ENCODE data around the gene FOXK1.

FOXK1 gene

DNA sequence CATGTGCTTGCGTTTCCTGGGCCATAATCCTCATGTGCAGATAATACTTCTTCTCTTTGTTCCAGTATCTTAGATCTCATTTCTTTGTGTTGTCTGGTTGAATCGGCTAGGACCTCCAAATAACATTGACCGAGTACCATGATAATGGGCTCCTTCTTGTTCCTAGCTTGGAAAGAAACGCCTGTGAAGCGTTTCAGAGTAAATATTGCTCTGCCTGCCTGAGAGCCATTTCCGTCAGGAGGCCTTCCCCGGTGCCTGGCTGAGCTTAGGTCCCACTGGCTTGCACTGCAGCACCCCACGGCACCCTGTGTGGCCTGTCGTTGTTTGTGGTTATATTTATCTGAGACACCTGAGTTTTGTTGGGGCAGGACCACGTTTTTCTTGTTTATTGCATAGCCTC, 17.7 kb downstream of the FOXK1 start:
- DNase-seq (ENCODE audit: low spot score) = no peak

GRCh38 chr7:4700577-4701235, 18.6 kb downstream of the FOXK1 start:
- DNase-seq (ENCODE audit: low spot score) = no peak

- no peak for DNase-seq (ENCODE audit: low spot score)
Observed at GRCh38 chr7:4702961-4703512, 20.9 kb downstream of the FOXK1 start.

DNA sequence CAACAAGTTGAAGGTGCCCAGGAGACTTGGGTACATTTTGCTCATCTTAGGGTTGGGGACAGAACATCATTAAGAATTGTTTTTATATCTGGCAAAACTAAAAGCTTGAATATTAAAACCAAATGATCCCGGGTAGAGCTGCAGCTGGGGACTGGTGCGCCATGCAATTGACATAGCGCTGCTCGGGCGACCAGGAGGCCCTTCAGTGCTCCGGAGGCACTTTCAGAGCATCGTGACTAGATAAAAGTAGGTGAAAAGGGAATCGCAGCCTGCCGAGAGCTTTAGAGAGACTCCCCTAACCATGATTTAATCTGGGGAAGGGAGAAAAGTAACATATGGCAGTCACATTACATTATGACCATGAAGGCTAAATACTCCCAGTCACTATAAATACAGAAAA, 21.4 kb downstream of the FOXK1 start:
- DNase-seq (ENCODE audit: low spot score) = no peak

DNA sequence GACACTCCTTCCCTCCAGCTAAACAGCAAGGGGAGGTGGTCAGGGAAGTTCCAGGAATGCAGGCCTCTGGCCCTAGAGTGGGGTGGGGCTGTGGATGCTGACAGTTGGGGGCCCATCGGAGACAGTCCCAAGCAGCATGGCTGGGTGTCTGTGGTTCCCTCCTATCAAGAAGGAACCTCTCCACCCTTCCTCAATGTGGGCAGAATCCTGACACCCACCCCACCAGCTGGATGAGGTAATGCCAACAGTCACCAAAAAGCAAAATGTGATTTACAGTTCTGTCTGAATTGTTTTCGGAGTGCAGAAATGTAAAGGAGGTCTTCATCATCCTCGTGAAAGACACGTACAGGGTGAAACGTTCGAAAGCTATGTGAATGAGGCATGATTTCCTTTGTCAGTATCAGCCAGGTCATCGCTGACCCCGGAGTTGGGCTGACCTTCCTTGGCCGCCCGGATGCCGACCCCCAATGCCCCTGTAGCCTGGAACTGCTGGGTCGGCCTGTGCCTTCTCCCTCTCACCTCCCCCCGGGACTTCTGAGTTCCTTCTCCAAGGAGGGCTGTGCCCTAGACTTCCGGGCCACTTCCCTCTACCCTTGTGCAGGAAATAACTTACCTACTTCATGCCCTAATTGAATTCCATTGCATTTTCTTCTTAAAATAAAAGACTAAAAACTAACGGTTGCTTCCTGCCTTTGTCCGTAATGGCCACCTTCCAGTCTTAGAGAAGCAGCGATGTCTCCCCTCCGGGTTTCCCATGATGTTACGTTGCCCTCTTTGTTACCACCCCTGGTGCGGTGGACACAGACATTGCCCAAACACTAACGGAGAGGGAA, 24.5 kb downstream of the FOXK1 start:
- DNase-seq (ENCODE audit: low spot score) = no peak

DNA sequence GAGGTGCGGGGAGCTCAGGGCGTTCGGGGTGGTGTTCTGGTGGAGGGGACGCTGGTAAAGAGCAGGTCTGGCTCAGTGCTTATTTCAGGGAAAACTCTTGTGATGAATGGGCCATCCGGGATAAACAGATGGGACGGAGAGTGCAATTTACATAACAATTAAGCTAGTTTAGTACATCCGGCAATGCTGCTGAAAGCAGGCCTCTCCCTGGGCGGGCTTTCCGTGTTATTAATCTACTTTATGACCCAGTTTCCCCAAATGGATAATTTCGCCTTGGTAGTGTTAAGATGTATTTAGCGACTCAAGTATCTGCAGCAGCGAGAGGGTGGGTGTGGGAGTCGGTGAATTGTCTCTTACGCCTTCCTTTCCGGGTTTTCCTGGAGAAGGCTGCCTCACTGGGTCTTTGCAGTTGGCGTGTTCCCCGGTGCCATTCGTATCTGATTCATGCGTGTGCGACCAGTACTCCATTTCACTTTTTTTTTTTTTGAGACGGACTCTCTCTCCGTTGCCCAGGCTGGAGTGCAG, 25.2 kb downstream of the FOXK1 start:
- no peak for DNase-seq (ENCODE audit: low spot score)

GRCh38 chr7:4707980-4708411, 25.9 kb downstream of the FOXK1 start:
- no peak for DNase-seq (ENCODE audit: low spot score)

GRCh38 chr7:4709187-4709586, 27.1 kb downstream of the FOXK1 start:
- DNase-seq (ENCODE audit: low spot score) = no peak

GRCh38 chr7:4711093-4711492, 29.0 kb downstream of the FOXK1 start:
- DNase-seq (ENCODE audit: low spot score) = no peak

DNA sequence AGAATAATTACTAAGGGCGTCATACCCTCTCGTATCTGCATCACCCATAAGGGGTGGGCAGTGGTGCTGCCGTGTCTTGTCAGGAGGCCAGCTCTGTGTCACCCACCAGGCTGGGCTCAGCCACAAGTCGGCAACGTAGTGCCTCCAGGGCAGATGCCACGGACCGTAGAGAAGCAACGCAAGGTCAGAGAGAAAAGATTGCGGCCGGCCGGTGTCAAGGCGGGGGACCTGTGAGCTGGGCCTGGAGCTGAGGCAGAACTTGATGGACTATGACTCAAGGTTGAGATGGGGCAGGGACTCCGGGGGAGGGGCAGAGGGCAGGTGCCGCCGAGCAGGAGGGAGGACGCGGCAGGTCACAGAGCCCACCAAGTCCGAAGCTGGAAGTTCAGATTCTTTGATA, 29.5 kb downstream of the FOXK1 start:
- no peak for DNase-seq (ENCODE audit: low spot score)

DNA sequence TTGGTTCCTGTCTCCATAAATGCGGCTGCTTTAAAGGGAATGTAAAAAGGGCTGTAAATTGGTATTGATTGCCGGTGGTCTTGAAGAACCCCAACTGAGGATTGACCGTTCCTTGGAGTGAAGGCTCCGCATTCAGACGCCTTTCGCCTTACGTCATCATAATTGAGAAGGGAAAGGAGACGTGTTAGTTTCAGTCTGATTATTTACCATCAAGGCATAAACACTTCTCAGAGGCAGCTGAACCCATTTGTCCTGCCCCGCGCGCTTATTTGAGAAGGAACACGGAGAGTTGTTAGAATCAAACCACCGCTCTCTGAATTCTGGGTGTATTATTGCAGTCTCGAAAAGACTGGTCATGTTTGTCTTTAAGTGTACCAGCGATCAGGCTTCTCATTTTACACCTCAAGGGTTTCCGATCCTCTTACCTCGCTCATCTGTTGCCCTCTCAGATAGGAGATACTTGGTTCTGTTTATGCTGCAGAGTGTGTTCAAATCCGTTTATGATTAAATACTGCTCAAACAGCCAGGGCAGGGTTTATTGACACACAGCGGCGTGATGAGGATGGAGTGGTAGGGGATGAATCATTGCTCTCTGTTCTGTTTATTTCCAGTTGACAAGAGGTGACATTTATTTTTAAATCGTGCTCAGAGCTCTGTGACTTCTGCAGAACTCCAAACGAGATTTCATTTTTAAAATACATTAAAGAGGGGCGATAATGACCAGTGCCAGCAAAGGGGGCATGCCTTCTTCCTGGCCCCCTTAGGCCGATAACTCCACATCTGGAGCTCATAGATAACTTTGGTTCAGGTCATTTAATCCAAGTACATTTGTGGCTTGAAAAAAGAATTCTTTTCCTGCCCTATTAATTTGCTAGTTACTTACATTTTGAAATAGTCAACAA, 30.4 kb downstream of the FOXK1 start:
- no peak for DNase-seq (ENCODE audit: low spot score)

- no peak for DNase-seq (ENCODE audit: low spot score)
Observed at GRCh38 chr7:4713183-4713784, 31.2 kb downstream of the FOXK1 start.

- DNase-seq (ENCODE audit: low spot score) = no peak
Observed at GRCh38 chr7:4714161-4714700, 32.1 kb downstream of the FOXK1 start.

DNA sequence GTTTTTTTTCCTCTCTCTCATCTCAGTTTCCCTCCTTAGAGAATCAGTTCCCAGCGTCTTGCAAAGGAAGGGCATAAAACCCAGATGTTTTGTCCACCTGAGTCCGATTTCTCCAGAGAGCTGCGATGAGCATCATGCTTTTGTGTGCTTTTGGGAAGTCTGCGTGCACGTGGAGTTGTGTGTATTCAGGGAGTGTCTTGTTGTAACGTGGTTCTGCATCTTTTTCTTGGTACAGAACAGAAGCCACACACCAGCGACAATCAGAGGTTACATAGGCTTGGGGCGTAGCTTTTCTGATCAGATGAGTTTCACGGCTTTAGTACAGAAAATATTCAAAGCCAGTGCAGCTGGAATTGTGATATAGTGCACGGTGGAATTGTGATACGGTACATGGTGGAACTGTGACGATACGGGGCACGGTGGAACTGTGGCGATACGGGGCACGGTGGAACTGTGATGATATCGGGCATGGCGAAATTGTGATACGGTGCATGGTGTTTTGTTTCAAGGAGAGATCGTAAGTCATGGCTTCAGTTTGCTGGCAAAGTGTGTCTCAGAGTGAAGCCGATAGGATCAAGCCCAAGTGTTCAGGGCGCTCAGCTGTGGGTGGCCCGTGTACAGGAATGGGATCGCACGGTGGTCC, 32.8 kb downstream of the FOXK1 start:
- DNase-seq (ENCODE audit: low spot score) = no peak

- peak; percentile 69 for DNase-seq (ENCODE audit: low spot score)
Observed at GRCh38 chr7:4715410-4715776, 33.3 kb downstream of the FOXK1 start.

GRCh38 chr7:4716946-4717795, 35.1 kb downstream of the FOXK1 start:
- no peak for DNase-seq (ENCODE audit: low spot score)

DNA sequence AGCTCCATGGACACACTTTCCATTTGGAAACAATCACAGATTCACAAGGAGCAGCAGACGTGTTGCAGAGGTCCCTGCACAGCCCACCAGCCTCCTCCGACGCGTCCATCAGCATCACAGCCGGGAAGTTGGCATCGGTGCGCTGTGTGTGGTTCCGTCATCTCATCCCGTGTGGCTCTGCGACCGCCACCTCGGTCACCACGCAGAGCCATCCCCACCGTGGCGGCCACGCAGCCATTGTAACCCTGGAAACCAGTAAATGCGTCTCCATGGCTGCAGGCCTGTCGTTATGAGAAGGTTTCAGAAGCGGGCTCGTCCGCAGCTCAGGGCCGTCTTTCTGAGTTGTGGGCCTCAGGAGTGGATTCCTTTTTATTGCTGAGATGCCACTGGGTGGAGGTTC, 36.0 kb downstream of the FOXK1 start:
- DNase-seq (ENCODE audit: low spot score) = no peak

DNA sequence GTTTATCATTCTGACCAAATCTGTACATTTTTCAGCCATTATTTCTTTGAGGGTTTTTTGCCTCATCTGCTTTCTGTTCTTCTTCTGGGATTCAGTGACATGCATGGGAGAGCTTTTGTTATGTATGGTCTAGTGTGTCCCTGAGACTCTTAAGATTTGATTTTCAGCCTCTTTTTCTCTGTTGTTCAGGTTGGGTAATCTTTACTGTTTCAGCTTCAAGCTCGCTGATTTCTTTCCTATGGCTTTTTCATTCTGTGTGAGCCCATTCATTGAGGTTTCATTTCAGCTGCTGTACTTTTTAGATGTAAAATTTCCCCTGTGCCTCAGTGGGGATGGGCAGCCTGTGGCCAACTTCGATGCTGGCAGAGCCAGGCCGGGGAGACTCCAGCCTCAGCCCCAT, 38.1 kb downstream of the FOXK1 start:
- no peak for DNase-seq (ENCODE audit: low spot score)

DNA sequence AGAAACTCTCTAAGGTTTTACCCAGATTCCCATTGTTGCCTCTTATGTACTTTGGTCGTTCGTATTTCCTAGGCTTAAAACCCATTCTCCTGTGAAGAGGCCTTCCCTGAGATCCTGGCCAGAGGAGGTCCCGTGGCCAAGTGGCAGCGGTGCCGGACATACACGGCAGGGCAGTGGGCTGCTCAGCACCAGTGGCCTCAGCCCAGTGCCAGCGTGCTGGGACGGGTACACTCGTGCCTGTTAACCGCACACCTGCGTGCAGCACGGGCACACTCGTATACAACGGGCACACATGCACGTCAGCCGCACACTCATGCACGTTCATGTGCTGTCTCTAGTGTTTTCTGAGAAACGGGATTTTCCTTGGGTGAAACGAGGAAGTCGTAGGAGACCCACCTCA, 40.2 kb downstream of the FOXK1 start:
- DNase-seq (ENCODE audit: low spot score) = no peak

Measured in globus pallidus (tissue), 1 donor.